AG09309 (cell line): ENCODE results near the gene FHAD1.
A peak's percentile ranks its signal among the peaks of the same experiment; 100 is the strongest.

Source experiments
- DNase-seq: peaks from one replicate; pipeline ENCODE4 v3.0.0-alpha.2; 2010; ENCODE audit warnings: low read depth
- H3K4me3 ChIP-seq: 2 replicates; pipeline ENCODE4 v1.5.1; 2011; ENCODE audit warnings: mild to moderate bottlenecking, low read depth, low read length, moderate library complexity; ENCODE audit not compliant: control insufficient read depth
- TF ChIP-seq, protein P1 (sequence below): IDR thresholded peaks from 2 replicates; pipeline ENCODE4 v1.5.1; 2011; ENCODE audit warnings: mild to moderate bottlenecking, low read depth, low read length, inconsistent platforms; ENCODE audit not compliant: insufficient read depth, control insufficient read depth; ENCODE audit errors: missing control alignments

Gene FHAD1

GRCh38 chr1:15262003-15262377, 15.0 kb downstream of the FHAD1 start:
- TF ChIP-seq, protein P1, sequence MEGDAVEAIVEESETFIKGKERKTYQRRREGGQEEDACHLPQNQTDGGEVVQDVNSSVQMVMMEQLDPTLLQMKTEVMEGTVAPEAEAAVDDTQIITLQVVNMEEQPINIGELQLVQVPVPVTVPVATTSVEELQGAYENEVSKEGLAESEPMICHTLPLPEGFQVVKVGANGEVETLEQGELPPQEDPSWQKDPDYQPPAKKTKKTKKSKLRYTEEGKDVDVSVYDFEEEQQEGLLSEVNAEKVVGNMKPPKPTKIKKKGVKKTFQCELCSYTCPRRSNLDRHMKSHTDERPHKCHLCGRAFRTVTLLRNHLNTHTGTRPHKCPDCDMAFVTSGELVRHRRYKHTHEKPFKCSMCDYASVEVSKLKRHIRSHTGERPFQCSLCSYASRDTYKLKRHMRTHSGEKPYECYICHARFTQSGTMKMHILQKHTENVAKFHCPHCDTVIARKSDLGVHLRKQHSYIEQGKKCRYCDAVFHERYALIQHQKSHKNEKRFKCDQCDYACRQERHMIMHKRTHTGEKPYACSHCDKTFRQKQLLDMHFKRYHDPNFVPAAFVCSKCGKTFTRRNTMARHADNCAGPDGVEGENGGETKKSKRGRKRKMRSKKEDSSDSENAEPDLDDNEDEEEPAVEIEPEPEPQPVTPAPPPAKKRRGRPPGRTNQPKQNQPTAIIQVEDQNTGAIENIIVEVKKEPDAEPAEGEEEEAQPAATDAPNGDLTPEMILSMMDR: no peak
- no peak overlapping the region for H3K4me3 ChIP-seq
- no peak for DNase-seq

DNA sequence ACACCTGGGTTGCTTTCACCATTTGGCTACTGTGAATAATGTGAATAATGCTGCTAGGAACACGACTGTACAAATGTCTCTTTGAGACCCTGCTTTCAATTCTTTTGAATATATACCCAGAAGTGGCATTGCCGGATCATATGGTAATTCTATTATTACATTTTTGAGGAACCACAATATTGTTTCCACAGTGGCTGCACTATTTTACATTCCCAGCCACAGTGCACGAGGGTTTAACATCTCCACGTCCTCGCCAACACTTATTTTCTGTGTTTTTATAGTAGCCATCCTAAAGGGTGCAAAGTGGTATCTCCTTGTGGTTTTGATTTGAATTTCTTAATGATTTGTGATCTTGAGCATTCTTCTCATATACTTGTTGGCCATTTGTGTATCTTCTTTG, 15.7 kb downstream of the FHAD1 start:
- no peak overlapping the region for H3K4me3 ChIP-seq
- DNase-seq: no peak
- TF ChIP-seq, protein P1: no peak

GRCh38 chr1:15264769-15265168, 17.7 kb downstream of the FHAD1 start:
- no peak for DNase-seq
- H3K4me3 ChIP-seq: no peak overlapping the region
- TF ChIP-seq, protein P1: no peak

DNA sequence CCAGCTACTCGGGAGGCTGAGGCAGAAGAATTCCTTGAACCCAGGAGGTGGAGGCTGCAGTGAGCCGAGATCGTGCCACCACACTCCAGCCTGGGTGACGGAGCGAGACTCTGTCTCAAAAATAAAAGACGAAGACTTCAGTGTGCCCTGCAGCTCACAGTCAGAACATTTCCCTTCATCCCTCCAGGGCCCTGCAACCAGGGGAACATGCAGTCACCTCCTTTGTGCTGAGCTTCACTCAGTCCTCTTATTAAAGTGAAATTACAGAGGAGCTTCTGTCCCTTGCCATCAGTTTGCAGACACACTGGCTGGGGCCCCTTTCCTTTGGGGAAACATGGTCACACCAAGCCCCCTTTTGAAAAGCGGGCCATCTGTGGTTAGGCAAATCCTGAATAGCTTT, 24.2 kb downstream of the FHAD1 start:
- DNase-seq: no peak
- TF ChIP-seq, protein P1: no peak
- H3K4me3 ChIP-seq: no peak overlapping the region

DNA sequence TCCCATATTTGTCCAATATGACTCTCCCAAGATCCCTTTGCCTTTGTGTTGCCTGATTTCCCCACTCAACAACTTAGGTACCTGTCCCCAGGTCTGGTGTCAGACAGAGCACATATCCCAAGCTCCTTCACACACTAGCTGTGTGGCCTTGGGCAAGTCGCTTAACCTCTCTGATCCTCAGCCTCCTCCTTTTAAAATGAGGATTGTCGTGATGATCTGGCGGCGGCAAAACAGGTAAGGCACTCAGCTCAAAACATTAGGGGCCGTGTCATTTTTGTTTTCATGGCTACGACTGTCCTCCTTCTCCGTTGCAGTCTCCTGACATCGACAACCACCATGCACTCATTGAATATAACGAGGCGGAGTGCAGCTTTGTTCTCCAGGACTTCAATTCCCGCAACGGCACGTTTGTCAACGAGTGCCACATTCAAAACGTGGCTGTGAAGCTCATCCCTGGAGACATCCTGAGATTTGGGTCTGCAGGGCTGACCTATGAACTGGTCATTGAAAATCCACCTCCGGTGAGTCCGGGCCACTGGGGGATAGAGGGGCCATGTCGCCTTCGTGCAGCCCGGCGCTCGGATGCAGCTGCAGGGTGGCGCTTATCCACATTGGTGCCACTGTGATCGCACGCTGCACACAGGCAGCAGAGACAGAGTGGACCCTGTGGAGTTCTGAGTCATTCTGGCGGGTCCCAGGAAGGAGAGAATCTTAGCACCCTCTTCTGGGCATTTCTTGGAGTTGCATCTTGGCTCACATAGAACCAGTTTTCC, 25.2 kb downstream of the FHAD1 start:
- no peak overlapping the region for H3K4me3 ChIP-seq
- peak; percentile 25 for DNase-seq
- TF ChIP-seq, protein P1: peak; percentile 81

DNA sequence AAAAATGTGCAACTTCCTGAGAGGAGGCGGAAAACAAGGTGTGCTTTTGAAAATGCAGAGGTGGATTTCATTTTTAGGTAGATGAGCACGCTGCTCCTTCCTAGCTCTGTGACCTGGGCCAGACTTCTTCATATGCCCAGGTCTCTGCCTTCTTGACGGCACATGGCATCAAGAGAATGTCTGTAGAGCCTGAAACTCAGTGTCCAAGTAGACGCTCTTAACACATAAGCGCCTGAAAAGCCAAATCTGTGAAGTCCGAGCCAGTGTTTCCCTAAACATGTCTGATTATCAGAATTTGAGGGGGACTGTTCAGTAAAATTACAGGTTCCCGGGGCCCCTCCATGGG, 25.7 kb downstream of the FHAD1 start:
- TF ChIP-seq, protein P1: no peak
- DNase-seq: no peak
- no peak overlapping the region for H3K4me3 ChIP-seq
